Activated CD4-positive, alpha-beta T cell treated with anti-CD3 and anti-CD28 coated beads for 48 hours (primary cell): ENCODE measurements around the gene IGSF21.

Experiments used
- DNase-seq: peaks from one replicate; pipeline ENCODE4 v3.0.0-alpha.2; 2020

IGSF21 gene

GRCh38 chr1:18384059-18384458 lies 276.5 kb downstream of the IGSF21 start:
- DNase-seq = no peak

- no peak for DNase-seq
Observed at GRCh38 chr1:18384471-18384870, 276.9 kb downstream of the IGSF21 start.

DNA sequence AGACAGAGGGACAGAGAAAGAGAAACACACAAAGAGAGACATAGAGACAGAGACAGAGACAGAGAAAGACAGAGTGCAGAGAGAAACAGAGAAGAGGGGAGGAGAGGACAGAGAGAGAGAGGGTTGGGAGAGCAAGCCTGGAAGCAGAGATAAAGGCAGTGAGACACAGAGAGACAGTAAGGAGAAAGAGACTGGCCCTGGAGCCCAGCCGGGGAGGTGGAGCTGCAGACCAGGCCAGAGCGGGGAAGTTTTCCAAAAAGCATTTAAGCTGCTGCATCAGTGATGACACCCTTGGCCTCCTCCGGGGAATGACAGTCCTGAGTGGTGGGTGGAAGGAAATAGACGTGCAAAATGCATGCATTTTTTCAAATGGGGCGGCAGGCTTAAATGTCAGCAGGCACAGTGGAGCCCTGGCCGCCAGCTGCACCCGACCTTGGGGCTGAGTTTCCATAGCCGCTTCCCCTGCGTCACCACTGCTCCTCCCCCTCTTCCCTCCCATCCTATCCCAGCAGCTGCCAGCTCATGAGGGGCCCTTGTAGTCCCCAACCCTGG lies 277.7 kb downstream of the IGSF21 start:
- no peak for DNase-seq

GRCh38 chr1:18386591-18386990 lies 279.0 kb downstream of the IGSF21 start:
- DNase-seq = no peak

DNA sequence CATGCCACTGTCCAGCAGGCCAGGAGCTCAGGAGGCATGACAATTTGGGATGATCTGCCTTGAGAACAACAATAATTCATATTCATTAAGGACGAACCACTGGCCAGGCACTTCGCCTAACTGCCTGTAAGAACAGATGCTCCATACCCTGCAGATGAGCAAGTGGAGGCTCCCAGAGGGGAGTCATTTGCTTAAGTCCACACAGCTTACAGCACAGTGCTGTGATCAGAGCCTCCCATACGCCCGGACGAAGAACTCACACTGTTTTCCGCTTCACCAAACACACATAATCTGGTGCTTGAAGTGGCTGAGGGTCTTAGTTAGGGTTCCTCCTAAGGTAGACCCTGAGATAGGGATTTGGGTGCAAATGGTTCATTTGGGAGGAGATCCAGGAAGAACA lies 279.7 kb downstream of the IGSF21 start:
- no peak for DNase-seq

- DNase-seq = no peak
Observed at GRCh38 chr1:18390953-18391352, 283.4 kb downstream of the IGSF21 start.

GRCh38 chr1:18394563-18395156 lies 287.1 kb downstream of the IGSF21 start:
- no peak for DNase-seq

GRCh38 chr1:18396247-18396980 lies 288.8 kb downstream of the IGSF21 start:
- DNase-seq = no peak

DNA sequence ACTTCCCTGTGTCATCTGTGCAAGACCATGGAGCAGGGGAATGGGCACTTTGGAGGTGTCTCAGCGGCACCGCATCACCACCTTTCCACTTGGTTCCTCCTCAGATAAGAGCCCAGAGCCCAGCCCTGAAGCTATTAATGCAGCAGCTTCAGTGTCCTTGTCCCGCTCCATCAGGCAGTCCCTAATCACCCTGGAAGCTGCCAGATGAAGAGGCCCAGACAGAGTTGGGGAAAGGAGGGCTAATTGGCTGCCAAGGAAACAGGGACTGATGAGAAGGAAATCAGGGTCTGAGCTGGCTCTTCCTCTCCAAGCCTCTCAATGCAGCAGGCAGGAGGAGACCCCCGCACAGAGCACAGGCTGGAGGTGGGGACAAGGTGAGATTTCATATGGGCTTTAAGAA lies 290.0 kb downstream of the IGSF21 start:
- no peak for DNase-seq

GRCh38 chr1:18398791-18399530 lies 291.4 kb downstream of the IGSF21 start:
- DNase-seq = no peak

GRCh38 chr1:18400347-18401102 lies 292.9 kb downstream of the IGSF21 start:
- DNase-seq = no peak

DNA sequence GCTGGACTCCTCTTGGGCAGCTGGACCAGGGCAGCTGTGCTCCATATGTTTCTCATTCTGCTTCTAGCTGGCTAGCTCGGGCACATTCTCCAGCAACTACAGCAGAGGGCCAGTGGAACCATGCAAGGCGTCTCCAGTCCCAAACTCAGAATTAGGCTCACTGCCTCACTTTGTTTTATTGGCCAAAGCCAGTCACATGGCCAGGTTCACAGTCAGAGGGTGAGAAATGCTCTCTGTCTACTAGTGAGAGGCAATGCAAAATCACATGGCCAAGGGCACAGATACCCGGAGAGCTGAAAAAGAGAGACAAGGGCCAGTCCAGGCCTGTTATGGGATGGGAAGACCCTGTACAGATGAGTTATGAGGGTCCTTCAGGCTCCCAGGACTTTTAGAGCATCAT lies 294.3 kb downstream of the IGSF21 start:
- no peak for DNase-seq

DNA sequence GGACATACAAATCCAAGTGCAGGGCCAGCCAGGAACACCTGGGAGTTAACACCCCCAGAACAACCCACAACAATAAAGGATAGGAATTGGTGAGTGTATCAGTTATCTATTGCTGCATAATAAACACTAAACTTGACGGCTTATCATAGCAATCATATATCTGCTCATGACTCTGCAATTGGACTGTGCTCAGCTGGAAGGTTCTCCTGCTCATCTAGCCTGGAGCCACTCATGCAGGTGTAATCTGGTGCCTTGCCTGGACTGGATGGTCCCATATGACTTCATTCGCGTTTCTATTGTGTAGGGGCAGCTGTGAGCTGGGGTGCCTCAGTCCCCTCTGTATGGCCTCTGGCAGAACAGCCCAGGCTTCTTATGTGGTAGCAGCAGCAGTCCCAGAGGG lies 296.9 kb downstream of the IGSF21 start:
- no peak for DNase-seq

GRCh38 chr1:18407166-18408045 lies 299.8 kb downstream of the IGSF21 start:
- no peak for DNase-seq

DNA sequence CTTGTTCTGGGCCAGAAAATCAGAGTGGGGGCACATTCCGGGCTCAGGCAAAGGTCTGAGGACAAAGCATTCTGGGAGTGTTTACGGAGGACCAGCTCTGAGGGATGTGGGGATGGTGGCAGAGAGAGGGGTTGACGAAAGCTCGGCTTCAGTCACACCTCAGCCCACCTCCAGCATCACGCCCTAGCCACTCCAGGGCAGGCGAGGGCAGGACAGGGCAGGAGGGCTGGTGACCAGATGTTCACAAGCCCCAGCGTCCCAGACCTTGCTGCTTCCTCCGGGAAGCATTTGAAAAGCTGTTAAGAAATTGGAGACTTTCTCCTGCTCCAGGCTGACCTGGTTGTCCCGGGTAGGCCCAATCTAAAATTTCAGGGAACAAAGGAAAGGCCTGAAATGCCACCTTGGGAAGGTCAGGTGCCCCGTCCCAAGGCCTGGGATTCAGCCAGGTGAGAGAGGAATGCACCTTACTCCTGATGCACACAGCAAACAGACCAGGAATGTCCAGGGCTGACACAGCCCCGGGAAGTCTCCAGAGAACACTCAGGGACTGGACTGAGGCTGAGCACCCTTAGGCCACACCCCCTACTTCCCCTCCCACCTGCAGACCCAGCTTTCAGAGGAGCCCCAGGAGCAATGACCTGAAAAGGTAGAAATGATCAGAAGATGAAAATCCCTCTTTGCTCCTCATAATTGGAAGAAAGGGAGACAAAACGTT lies 301.2 kb downstream of the IGSF21 start:
- DNase-seq = no peak

DNA sequence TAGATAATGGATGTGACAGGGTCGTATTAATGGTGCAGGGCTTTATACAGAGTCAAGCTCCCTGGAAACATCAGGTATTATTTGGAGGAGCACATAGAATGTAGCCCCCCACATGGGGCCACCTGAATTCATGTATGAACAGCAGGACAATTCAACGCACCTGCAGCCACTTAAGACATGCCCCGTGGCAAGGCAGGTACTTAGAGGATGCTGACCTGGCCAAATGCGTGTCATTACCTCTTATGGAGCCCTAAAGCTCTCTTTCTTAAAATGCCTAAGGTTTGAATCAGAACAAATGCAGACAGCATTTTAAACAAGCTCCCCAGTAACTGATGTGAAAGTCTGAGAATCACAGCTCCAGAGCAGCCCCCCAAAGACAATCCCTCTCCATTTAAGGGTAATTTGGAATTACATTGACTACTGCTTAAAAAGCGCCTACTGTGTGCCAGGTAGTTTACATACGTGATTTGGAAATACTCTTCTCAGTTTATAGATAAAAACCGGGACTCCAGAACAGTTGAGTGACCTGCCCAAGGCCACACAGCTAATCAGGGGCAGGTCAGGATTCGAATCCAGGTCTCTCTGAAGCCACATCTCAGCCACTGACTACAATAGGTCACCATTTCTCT lies 302.1 kb downstream of the IGSF21 start:
- no peak for DNase-seq

DNA sequence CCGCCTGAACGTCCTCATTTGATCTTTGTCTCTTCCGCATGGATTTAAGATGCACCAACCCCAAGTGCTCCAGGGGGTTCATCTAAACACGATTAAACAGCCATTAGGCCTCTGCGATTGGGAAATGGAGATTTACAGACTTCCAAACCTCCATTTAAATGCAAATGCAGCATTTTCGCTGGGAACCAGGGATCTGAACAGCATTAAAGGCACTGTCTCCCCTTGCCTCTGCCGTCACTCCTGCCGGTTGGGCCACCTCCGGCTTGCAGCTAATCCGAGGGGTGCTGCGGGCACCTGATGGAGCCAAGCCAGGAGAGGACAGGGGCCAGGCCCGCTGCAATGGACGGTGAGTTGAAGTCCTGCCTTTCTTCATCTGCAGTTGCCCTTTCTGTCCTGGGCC lies 302.8 kb downstream of the IGSF21 start:
- DNase-seq = no peak

DNA sequence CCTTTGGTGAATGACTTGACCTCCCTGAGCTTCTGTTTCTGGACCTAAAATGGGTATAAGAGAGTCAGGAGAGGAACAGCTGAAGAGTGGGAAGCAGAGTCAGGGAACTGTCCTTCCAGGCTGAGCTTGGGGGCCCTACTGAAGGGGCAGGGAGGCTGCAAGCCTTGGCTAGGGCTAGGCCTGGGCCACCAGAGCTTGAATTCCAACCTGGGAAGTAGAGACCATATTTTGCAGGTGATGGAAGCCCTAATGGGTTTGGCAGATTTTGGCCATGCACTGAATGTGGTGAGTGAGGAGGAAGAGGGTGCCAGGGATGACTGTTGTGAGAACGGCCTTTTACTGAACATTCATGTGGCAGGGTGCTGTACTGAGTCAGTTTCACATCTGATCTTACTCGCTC lies 303.7 kb downstream of the IGSF21 start:
- no peak for DNase-seq

DNA sequence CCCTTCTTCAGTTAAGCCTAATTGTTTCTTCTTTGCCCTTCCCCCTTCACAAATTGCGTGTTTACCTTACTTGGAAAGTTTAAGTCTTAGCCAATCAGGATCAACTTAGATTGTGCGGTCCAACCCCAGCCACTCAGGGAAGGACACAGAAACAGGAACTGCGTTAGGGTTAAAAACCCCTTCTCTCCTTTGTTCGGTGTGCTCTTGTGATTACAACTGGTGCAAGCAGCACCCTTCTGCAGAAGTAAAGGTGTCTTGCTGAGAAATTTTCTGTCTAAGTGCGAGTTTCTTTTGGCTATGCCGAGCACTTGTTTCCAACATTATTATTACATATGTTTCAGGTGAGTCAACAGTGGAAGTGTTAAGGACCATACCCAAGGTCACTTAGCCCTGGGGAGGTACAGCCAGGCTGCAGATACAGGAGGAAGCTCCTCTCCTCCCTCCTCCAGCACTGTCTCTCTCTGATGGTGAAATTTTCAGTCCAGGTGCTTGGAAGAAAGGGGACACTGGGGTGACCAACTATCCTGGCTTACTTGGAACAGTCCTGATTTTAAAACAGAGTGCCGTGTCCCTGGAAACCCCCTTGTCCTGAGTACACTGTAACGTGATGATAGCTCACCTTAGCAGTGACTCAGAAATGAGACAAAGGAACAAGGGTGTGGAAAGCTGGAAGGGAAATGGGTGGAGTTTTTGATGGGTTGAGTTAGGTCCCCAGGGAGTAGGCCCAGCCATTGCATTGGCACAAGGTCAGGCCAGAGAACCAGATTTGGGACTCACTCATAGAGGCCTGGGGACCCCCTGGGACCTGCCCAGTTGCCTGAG lies 304.4 kb downstream of the IGSF21 start:
- no peak for DNase-seq

DNA sequence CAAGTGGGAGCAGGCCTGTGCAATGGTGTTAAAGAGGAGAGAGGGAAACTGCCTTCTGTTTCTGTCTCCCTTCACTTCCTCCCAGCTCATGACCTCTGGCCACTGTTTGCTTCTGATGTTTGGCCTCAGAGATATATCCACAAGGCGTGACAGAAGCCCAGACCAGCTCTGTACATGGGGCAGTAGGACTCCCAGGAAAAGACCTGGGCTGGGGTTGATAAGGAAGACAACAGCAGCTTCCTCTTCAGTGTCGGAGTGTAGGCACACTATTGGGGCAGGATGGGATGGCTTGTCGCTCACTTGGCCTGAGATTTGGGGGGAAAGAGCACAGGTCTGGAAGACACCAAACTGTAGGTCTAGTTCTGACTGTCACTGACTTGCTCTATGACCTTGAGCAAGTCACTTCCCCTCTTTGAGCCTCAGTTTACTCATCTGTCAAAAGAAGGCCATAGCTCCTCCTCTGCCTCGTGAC lies 305.3 kb downstream of the IGSF21 start:
- no peak for DNase-seq
